ENCODE measurements around the gene SSBP4. TPM values are rescaled to one million over a fixed set of nuclear protein-coding genes. Genes with fewer than 3 reads are reported as not detected.

Gene SSBP4
- total and polyA plus RNA-seq, 9 of the 15 experiments (the other 6 are each of a cell fraction or from before 2014, with no cell fraction given): 1.1 to 189 (median 39.0) TPM

GRCh38 chr19:18433735-18434398, 14.7 kb downstream of the SSBP4 start (continued):
- peak; percentile 91 for TF ChIP-seq VEZF1 (CRISPR knock-in tag; IDR thresholded peaks at IDR 0.05)
- peak; percentile 71 for TF ChIP-seq HBP1 (CRISPR knock-in tag; IDR thresholded peaks at IDR 0.05)
- 0 out of 2 replicates have a peak, but pooled peaks have one; percentile 1 for TF ChIP-seq ZFX (CRISPR knock-in tag; IDR thresholded peaks at IDR 0.05)
- no peak for TF ChIP-seq CGGBP1 (CRISPR knock-in tag; IDR thresholded peaks at IDR 0.05)
- TF ChIP-seq ELF2 (CRISPR knock-in tag; IDR thresholded peaks at IDR 0.05): peak; percentile 34; the same call in 1 of the 2 replicates
- peak; percentile 22 for TF ChIP-seq CCNT2 (IDR thresholded peaks at IDR 0.05; ENCODE audit: borderline replicate concordance, extremely low read depth, insufficient read length, low read depth, low read length)
- TF ChIP-seq NCOR1 (IDR thresholded peaks at IDR 0.05): 0 out of 2 replicates have a peak, but pooled peaks have one; percentile 4
- no peak for TF ChIP-seq MEIS2 (IDR thresholded peaks at IDR 0.05; ENCODE audit: partially characterized antibody)
- peak; percentile 81 for TF ChIP-seq RBM22 (IDR thresholded peaks at IDR 0.05; ENCODE audit: low read depth, low read length, poor library complexity, severe bottlenecking)
- peak; percentile 62 for TF ChIP-seq SIRT6 (IDR thresholded peaks at IDR 0.05; ENCODE audit: low read depth, low read length)
- TF ChIP-seq, protein P1, sequence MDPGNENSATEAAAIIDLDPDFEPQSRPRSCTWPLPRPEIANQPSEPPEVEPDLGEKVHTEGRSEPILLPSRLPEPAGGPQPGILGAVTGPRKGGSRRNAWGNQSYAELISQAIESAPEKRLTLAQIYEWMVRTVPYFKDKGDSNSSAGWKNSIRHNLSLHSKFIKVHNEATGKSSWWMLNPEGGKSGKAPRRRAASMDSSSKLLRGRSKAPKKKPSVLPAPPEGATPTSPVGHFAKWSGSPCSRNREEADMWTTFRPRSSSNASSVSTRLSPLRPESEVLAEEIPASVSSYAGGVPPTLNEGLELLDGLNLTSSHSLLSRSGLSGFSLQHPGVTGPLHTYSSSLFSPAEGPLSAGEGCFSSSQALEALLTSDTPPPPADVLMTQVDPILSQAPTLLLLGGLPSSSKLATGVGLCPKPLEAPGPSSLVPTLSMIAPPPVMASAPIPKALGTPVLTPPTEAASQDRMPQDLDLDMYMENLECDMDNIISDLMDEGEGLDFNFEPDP (CRISPR knock-in tag; IDR thresholded peaks at IDR 0.05): 0 out of 2 replicates have a peak, but pooled peaks have one; percentile 16
- 0 out of 2 replicates have a peak, but pooled peaks have one; percentile 75 for TF ChIP-seq HMG20B (CRISPR knock-in tag; IDR thresholded peaks at IDR 0.05)
- no peak for TF ChIP-seq NR2C1 (IDR thresholded peaks at IDR 0.05)
- no peak for TF ChIP-seq NR2C1 (tag; IDR thresholded peaks at IDR 0.05)
- TF ChIP-seq ZBTB1 (CRISPR knock-in tag; IDR thresholded peaks at IDR 0.05; ENCODE audit: borderline replicate concordance, low read depth): no peak
- TF ChIP-seq SUPT5H (IDR thresholded peaks at IDR 0.05): peak; percentile 77; the same call in 1 of the 2 replicates
- peak; percentile 9; the same call in 1 of the 2 replicates for TF ChIP-seq CXXC5 (CRISPR knock-in tag; IDR thresholded peaks at IDR 0.05)
- TF ChIP-seq POLR2G (IDR thresholded peaks at IDR 0.05; ENCODE audit: low read depth, low read length): peak; percentile 56
- no peak for TF ChIP-seq TAL1 (IDR thresholded peaks at IDR 0.05)
- TF ChIP-seq FIP1L1 (IDR thresholded peaks at IDR 0.05; ENCODE audit: low read depth, low read length, poor library complexity, severe bottlenecking): peak; percentile 36
- peak; percentile 2 for TF ChIP-seq NFYB (IDR thresholded peaks at IDR 0.05; ENCODE audit: extremely low read depth, insufficient read length)

Data from K562 (cell line).